22Rv1 (cell line): ENCODE data around the gene RAB11FIP3.

ENCODE experiments used
- CTCF ChIP-seq: fragments of 450-650 bp; IDR thresholded peaks from 2 replicates; pipeline ENCODE4 v1.5.1; 2017; ENCODE audit warnings: mild to moderate bottlenecking
- ZFX ChIP-seq: fragments of 450-650 bp; IDR thresholded peaks from 2 replicates; pipeline ENCODE4 v1.6.1; 2017; ENCODE audit warnings: antibody characterized with exemption, borderline replicate concordance

- TF ChIP-seq CTCF (no peak), ZFX (no peak)
These were observed 90.4 kb downstream of the RAB11FIP3 start for GRCh38 chr16:515939-516226.
